Measurements from ENCODE around the gene SNAPC1. TPM values are rescaled to one million over a fixed set of nuclear protein-coding genes. Genes with fewer than 3 reads are reported as not detected.
A peak's percentile ranks its signal among the peaks of the same experiment; 100 is the strongest.

SNAPC1 gene
- total and polyA plus RNA-seq, 9 of the 15 experiments (the other 6 are each of a cell fraction or from before 2014, with no cell fraction given) = 3.7 to 9.0 (median 7.9) TPM

- no peak for TF ChIP-seq ZFP36 (IDR thresholded peaks at IDR 0.05; ENCODE audit: low read depth, low read length, partially characterized antibody)
- no peak for TF ChIP-seq NCOA2 (IDR thresholded peaks at IDR 0.05; ENCODE audit: partially characterized antibody in 2 of 2)
- no peak for TF ChIP-seq ELF1 (tag; IDR thresholded peaks at IDR 0.05)
- TF ChIP-seq BDP1 (IDR thresholded peaks at IDR 0.05; ENCODE audit: insufficient read depth, insufficient read length) = no peak
- no peak for TF ChIP-seq HIVEP1 (CRISPR knock-in tag; IDR thresholded peaks at IDR 0.05)
- TF ChIP-seq MNT (conservative IDR thresholded peaks at IDR 0.05) = peak in 1 of 2 experiments; percentile 18; a peak in 3 of 4 replicates
- TF ChIP-seq SP1 (CRISPR knock-in tag; IDR thresholded peaks at IDR 0.05) = no peak
- no peak for TF ChIP-seq SLC30A9 (CRISPR knock-in tag; IDR thresholded peaks at IDR 0.05)
- TF ChIP-seq NCOA1 (IDR thresholded peaks at IDR 0.05; ENCODE audit: low read depth) = no peak
- TF ChIP-seq NR0B1 (IDR thresholded peaks at IDR 0.05; ENCODE audit: partially characterized antibody) = no peak
- TF ChIP-seq HCFC1 (IDR thresholded peaks at IDR 0.05; ENCODE audit: low read depth, low read length) = 0 out of 2 replicates have a peak, but pooled peaks have one; percentile 9
- TF ChIP-seq MEIS2 (IDR thresholded peaks at IDR 0.05; ENCODE audit: partially characterized antibody) = peak; percentile 4
- no peak for TF ChIP-seq PPARD (CRISPR knock-in tag; IDR thresholded peaks at IDR 0.05)
These were observed 11.3 kb upstream of the SNAPC1 start (continued) for GRCh38 chr14:61750708-61751474.

All from K562 (cell line).